Ishikawa (cell line): Measurements from ENCODE around the gene PALLD.

ENCODE experiments used
- CEBPB ChIP-seq: IDR thresholded peaks from 2 replicates; pipeline ENCODE4 v1.6.1; 2012
- CREB1 ChIP-seq: IDR thresholded peaks from 2 replicates; pipeline ENCODE4 v1.6.1; 2012; ENCODE audit warnings: low read depth
- EGR1 ChIP-seq: IDR thresholded peaks from 2 replicates; pipeline ENCODE4 v1.6.1; 2012
- EP300 ChIP-seq: IDR thresholded peaks from 2 replicates; pipeline ENCODE4 v1.6.1; 2012; ENCODE audit warnings: borderline replicate concordance
- FOXM1 ChIP-seq: IDR thresholded peaks from 2 replicates; pipeline ENCODE4 v1.6.1; 2012; ENCODE audit warnings: low read depth, borderline replicate concordance
- NFIC ChIP-seq: IDR thresholded peaks from 2 replicates; pipeline ENCODE4 v1.6.1; 2012
- RAD21 ChIP-seq: IDR thresholded peaks from 2 replicates; pipeline ENCODE4 v1.6.1; 2012; ENCODE audit warnings: low read depth
- TAF1 ChIP-seq: IDR thresholded peaks from 2 replicates; pipeline ENCODE4 v1.6.1; 2012; ENCODE audit warnings: low read depth, mild to moderate bottlenecking
- TCF12 ChIP-seq: IDR thresholded peaks from 2 replicates; pipeline ENCODE4 v1.6.1; 2012; ENCODE audit warnings: low read depth
- TEAD4 ChIP-seq: IDR thresholded peaks from 2 replicates; pipeline ENCODE4 v1.6.1; 2012
- YY1 ChIP-seq: IDR thresholded peaks from 2 replicates; pipeline ENCODE4 v1.6.1; 2012; ENCODE audit warnings: low read depth
- ZBTB7A ChIP-seq: IDR thresholded peaks from 2 replicates; pipeline ENCODE4 v1.6.1; 2012; ENCODE audit warnings: low read depth
- TF ChIP-seq, protein P1 (sequence below): IDR thresholded peaks from 2 replicates; pipeline ENCODE4 v1.6.1; 2012
- TF ChIP-seq, protein P2 (sequence below): IDR thresholded peaks from 2 replicates; pipeline ENCODE4 v1.6.1; 2012
- TF ChIP-seq, protein P3 (sequence below): IDR thresholded peaks from 2 replicates; pipeline ENCODE4 v1.6.1; 2012; ENCODE audit warnings: low read depth, mild to moderate bottlenecking

PALLD gene

DNA sequence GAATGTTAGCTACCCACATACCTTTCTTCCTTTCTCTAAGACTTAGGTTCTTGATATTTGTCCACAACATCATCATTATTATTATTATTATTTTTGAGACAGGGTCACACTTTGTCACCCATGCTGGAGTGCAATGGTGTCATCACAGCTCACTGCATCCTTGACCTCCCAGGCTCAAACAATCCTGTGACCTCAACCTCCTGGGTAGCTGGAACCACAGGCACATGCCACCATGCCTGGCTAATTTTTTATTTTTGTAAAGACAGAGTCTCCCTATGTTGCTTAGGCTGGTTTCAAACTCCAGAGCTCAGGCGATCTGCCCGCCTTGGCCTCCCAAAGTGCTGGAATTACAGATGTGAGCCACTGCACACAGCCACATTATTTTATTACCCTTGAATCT, 394.2 kb downstream of the PALLD start:
- TF ChIP-seq FOXM1 (no peak), ZBTB7A (no peak), TAF1 (no peak), TEAD4 (no peak), EP300 (no peak), YY1 (no peak), EGR1 (no peak), NFIC (no peak), RAD21 (no peak), TCF12 (no peak), CEBPB (no peak)
- TF ChIP-seq, protein P1, sequence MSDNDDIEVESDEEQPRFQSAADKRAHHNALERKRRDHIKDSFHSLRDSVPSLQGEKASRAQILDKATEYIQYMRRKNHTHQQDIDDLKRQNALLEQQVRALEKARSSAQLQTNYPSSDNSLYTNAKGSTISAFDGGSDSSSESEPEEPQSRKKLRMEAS: no peak
- TF ChIP-seq, protein P2, sequence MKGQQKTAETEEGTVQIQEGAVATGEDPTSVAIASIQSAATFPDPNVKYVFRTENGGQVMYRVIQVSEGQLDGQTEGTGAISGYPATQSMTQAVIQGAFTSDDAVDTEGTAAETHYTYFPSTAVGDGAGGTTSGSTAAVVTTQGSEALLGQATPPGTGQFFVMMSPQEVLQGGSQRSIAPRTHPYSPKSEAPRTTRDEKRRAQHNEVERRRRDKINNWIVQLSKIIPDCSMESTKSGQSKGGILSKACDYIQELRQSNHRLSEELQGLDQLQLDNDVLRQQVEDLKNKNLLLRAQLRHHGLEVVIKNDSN: no peak

DNA sequence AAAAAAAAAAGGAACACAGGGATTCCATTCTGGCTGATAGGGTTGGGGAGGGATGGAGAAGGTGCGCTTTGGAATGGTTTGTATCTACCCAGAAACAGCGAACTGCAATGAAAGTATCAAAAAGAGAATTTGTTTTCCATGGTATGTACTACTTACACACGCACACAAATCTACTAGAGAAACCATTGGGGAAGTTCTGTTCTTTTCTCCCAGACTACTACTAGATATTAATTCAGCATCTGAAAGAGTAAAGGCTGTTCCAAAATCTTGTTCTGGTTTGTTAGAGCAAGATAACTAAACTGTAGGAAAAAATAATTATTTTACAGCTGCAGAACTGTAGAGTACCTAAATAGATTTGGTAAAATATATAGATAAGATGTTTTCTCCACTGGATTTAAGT, 394.8 kb downstream of the PALLD start:
- TF ChIP-seq EP300 (no peak), TAF1 (no peak), CREB1 (no peak), RAD21 (no peak), TCF12 (no peak), TEAD4 (no peak)

DNA sequence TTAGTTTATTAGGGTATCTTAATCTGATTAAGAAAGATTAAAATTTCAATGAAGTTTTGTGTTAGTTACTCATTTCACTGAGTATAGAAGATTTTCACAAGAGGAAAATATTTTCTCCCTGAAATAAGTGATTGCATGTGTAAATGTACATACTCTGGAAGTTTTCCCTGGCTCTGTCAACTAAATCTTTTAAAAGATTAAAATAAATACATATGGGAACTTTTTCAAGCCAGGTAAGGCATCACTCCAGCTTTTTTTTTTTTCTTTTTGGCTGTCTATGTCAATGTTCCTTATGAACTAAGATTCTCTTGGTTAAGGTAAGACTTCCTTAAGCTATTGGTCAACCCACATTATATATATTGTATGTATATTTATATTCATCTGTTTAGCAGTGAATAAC, 395.6 kb downstream of the PALLD start:
- TF ChIP-seq RAD21 (no peak), NFIC (no peak), TEAD4 (no peak), EGR1 (no peak), TCF12 (no peak), YY1 (no peak), CEBPB (no peak), TAF1 (no peak), FOXM1 (no peak), ZBTB7A (no peak)
- TF ChIP-seq, protein P2: no peak
- TF ChIP-seq, protein P1: no peak

DNA sequence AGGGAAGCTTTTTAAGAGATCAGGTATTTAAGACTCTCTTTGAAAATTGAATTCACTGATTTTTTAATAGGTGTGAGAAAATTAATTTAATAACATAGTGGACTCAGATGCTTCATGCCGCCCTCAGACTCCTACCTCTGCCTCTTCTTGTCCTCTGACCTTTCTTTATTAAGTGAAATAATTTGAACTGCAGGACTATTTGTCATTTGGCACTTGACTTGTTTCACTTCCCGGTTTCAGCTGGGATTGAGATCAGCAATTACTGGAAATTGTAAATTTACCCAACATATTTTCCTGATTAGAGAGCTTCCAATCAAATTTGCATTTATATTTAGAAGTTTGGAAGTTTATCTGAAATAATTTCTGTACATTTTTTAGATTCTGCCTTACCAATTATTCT, 396.4 kb downstream of the PALLD start:
- TF ChIP-seq CEBPB: no peak
- no peak for TF ChIP-seq NFIC
- TF ChIP-seq, protein P3, sequence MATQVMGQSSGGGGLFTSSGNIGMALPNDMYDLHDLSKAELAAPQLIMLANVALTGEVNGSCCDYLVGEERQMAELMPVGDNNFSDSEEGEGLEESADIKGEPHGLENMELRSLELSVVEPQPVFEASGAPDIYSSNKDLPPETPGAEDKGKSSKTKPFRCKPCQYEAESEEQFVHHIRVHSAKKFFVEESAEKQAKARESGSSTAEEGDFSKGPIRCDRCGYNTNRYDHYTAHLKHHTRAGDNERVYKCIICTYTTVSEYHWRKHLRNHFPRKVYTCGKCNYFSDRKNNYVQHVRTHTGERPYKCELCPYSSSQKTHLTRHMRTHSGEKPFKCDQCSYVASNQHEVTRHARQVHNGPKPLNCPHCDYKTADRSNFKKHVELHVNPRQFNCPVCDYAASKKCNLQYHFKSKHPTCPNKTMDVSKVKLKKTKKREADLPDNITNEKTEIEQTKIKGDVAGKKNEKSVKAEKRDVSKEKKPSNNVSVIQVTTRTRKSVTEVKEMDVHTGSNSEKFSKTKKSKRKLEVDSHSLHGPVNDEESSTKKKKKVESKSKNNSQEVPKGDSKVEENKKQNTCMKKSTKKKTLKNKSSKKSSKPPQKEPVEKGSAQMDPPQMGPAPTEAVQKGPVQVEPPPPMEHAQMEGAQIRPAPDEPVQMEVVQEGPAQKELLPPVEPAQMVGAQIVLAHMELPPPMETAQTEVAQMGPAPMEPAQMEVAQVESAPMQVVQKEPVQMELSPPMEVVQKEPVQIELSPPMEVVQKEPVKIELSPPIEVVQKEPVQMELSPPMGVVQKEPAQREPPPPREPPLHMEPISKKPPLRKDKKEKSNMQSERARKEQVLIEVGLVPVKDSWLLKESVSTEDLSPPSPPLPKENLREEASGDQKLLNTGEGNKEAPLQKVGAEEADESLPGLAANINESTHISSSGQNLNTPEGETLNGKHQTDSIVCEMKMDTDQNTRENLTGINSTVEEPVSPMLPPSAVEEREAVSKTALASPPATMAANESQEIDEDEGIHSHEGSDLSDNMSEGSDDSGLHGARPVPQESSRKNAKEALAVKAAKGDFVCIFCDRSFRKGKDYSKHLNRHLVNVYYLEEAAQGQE: no peak
- TF ChIP-seq RAD21: no peak
- no peak for TF ChIP-seq ZBTB7A
- TF ChIP-seq TEAD4: no peak
- TF ChIP-seq EP300: no peak
- no peak for TF ChIP-seq CREB1
- TF ChIP-seq, protein P1: no peak
- no peak for TF ChIP-seq TCF12
- TF ChIP-seq YY1: no peak
- TF ChIP-seq TAF1: no peak
- no peak for TF ChIP-seq FOXM1
- TF ChIP-seq, protein P2: no peak

DNA sequence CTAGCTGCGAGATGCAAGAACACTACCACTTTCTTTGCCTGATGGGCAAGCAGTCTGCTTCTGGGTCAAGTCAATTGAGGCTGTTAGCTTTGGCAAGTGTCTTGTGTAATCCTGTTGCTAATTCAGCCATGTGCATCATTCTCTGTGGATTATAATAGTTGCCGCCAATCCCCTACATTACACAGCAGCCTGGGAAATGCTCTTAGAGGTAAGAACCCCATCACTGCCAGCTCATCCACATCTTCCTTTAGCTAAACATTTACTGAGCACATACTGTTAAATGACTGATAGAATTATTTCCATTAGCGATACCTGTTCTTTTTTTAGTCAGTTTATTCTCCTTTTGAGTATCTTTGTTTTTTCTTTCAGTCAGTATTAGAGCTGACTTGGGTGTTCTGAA, 397.0 kb downstream of the PALLD start:
- TF ChIP-seq RAD21 (no peak), TAF1 (no peak), CREB1 (no peak), TCF12 (no peak)
- TF ChIP-seq, protein P1: no peak

DNA sequence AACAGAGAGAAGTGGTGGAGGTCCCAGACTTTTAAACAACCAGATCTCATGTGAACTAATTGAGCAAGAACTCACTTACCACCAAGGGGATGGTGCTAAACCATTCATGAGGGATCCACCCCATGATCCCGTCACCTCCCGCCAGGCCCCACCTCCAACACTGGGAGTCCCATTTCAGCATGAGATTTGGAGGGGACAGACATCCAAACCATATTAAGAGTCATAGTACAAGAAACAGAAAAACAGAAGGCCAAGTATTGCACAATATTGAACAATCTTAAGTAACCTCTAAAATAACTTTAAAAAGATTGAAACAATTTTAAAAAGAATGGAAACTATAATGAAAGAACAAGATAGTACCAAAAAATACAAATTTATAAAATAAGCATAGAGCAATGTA, 403.2 kb downstream of the PALLD start:
- 0 out of 2 replicates have a peak, but pooled peaks have one; percentile 59 for TF ChIP-seq CEBPB
- TF ChIP-seq, protein P3: no peak
